Type B pancreatic cell (in vitro differentiated cells): Measurements from ENCODE around the gene PITRM1. TPM values are rescaled to one million over a fixed set of nuclear protein-coding genes. Genes with fewer than 3 reads are reported as not detected.
A peak's percentile ranks its signal among the peaks of the same experiment; 100 is the strongest.

Source experiments
- DNase-seq: peaks from one replicate; pipeline ENCODE4 v3.0.0; 2021; ENCODE audit warnings: mixed read lengths; ENCODE audit not compliant: unreplicated experiment; ENCODE audit errors: extremely low spot score
- H3K27ac Mint-ChIP-seq: 2 replicates; pipeline ENCODE4 v1.8.0; 2021; ENCODE audit warnings: mild to moderate bottlenecking, mixed read lengths
- H3K27me3 Mint-ChIP-seq: 2 replicates; pipeline ENCODE4 v1.8.0; 2021; ENCODE audit warnings: mixed read lengths
- H3K36me3 Mint-ChIP-seq: 2 replicates; pipeline ENCODE4 v1.8.0; 2021; ENCODE audit warnings: mixed read lengths
- H3K4me1 Mint-ChIP-seq: one replicate; pipeline ENCODE4 v1.8.0; 2021; ENCODE audit warnings: mixed read lengths; ENCODE audit not compliant: unreplicated experiment
- H3K4me3 Mint-ChIP-seq: 2 replicates; pipeline ENCODE4 v1.8.0; 2021; ENCODE audit warnings: mild to moderate bottlenecking, mixed read lengths
- H3K9me3 Mint-ChIP-seq: 2 replicates; pipeline ENCODE4 v1.8.0; 2021; ENCODE audit warnings: mixed read lengths
- total RNA-seq: library from RNA; stranded (reverse); gene quantifications from 2 replicates; pipeline ENCODE4 v1.2.1, GENCODE V29; 2021; ENCODE audit warnings: low replicate concordance
- TF ChIP-seq, protein P1 (sequence below): fragments of 200-600 bp; sonication (generic); conservative IDR thresholded peaks from 2 replicates; pipeline ENCODE4 v1.5.0; 2021; ENCODE audit warnings: antibody characterized with exemption, mild to moderate bottlenecking

PITRM1 gene
- total RNA-seq, 1 donor from 2014 or later = 62.3 TPM

DNA sequence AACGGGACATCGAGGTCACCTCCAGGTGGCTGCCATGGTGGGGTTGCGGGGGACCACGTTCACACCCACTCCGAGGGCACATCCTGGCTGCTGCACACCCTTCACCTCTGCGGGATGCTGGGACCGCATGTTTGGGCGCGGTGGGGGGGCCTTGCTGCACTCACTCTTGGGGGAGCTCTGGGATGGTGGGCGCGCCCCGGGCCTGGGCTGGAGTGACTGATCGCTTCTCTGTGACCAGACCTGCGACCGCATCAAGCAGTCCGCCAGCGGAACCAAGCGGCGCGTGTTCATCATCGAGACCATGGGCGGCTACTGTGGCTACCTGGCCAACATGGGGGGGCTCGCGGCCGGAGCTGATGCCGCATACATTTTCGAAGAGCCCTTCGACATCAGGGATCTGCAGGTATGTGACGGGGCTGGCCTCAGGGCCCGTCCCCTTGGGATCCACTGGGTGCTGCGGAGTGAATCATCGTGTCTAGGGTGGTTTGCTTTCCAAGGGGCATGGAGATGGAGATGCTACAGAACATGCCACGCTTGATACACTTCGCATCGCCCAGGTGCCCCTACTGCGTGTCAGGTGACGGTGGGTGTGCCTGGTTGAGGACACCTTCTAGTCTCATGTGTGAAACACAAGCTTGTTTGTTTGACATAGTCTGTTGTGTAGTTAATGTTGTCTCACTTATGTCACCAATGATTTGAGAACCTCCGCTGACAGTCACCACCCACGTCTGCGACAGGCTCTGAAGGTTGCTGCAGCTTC is 42.8 kb downstream of the PITRM1 start:
- no peak overlapping the region for H3K4me3 Mint-ChIP-seq
- H3K27ac Mint-ChIP-seq = no peak overlapping the region
- no peaks in the 10 kb centered on the region for H3K27me3 Mint-ChIP-seq
- peaks cover 18% of the 10 kb centered on the region for H3K4me1 Mint-ChIP-seq
- H3K9me3 Mint-ChIP-seq = no peaks in the 10 kb centered on the region
- H3K36me3 Mint-ChIP-seq = peaks cover 33% of the 10 kb centered on the region
- DNase-seq = no peak
- TF ChIP-seq, protein P1, sequence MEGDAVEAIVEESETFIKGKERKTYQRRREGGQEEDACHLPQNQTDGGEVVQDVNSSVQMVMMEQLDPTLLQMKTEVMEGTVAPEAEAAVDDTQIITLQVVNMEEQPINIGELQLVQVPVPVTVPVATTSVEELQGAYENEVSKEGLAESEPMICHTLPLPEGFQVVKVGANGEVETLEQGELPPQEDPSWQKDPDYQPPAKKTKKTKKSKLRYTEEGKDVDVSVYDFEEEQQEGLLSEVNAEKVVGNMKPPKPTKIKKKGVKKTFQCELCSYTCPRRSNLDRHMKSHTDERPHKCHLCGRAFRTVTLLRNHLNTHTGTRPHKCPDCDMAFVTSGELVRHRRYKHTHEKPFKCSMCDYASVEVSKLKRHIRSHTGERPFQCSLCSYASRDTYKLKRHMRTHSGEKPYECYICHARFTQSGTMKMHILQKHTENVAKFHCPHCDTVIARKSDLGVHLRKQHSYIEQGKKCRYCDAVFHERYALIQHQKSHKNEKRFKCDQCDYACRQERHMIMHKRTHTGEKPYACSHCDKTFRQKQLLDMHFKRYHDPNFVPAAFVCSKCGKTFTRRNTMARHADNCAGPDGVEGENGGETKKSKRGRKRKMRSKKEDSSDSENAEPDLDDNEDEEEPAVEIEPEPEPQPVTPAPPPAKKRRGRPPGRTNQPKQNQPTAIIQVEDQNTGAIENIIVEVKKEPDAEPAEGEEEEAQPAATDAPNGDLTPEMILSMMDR = no peak

DNA sequence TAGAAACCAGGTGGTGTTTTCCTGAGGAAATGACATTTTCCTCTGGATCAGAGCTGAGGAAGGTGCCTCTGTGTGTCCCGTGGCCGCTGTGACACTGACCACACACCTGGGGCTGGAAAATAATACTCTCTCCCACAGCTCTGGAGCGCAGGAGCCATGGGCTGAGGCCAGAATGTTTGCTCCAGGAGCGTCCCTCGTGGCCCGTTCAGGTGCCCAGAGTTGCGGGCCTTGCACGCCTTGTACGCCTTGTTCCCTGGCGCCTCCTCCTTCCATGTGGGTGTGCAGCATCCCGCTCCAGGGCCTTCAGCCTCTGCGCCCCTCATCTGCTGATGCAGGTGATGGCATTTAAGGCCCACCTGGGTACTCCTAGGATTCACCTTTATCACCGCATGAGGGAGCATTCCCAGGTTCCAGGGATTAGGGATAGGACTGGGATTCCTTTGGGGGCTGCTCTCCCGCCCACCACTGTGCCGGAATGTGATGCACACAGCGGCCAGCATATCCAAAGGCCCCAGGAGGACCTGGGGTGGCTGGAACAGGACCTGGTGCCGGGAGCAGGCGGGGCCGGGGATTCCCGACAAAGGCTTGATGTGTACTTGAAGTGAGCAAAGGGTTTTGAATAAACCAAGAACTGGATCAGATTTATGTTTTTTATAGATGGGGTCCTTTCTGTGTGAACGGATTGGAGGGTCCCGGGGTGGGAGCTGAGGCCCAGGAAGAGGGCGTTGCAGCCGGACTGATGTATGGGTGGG is 44.0 kb downstream of the PITRM1 start:
- no peak for DNase-seq
- H3K27me3 Mint-ChIP-seq = no peaks in the 10 kb centered on the region
- TF ChIP-seq, protein P1 = no peak
- peaks cover 18% of the 10 kb centered on the region for H3K4me1 Mint-ChIP-seq
- H3K36me3 Mint-ChIP-seq = peaks cover 23% of the 10 kb centered on the region
- no peaks in the 10 kb centered on the region for H3K9me3 Mint-ChIP-seq
- H3K4me3 Mint-ChIP-seq = no peak overlapping the region
- no peak overlapping the region for H3K27ac Mint-ChIP-seq

DNA sequence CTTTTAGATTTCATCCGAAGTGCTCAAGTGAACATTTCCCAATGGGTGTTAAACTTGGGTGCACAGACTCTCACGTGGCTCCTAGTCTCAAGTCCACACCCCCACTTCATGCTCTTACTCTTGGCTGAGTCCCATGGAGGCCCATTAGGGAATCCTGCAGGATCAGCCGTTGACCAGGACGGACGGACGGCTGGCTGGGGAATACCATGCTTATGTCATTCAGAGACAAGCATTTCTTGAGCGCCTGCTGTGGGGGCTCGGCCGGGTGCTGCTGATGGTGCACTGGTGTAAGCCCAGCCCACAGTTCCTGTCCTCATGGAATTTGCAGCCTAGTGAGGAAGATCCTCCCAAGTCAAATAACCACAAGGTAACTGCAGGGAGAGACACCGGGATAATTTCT is 44.7 kb downstream of the PITRM1 start:
- no peaks in the 10 kb centered on the region for H3K9me3 Mint-ChIP-seq
- H3K4me3 Mint-ChIP-seq = peak overlapping the region; percentile 17
- TF ChIP-seq, protein P1 = no peak
- peaks cover 18% of the 10 kb centered on the region for H3K4me1 Mint-ChIP-seq
- H3K27me3 Mint-ChIP-seq = no peaks in the 10 kb centered on the region
- DNase-seq = no peak
- no peak overlapping the region for H3K27ac Mint-ChIP-seq
- peaks cover 25% of the 10 kb centered on the region for H3K36me3 Mint-ChIP-seq

DNA sequence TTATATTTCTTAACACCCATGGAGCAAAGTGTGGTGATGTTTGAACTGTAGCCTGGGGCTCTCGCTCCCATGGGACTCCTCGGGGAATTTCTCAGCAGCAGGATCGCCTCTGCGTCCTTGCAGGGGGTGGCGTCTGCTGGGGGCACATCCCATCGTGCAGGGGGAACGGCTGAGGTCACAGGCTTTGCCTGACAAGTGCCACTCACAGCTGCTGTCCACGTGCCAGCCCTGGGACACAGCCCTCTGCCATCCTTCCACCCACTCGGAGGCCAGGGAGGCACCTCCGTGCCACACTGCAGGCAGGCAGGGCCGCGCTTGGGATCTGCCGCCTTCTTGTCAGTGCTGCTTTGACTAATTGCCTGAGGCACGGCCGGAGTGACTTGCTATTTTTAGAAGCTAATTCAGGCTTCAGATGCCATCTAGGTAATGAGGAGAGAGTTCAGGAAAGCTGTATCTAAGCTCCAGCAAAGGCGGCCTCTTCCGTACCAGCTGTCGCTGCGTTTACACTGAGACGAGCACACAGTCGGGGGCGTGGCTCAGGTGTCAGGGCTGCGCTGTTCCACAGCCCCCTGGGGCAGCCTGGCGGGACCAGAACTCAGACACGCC is 45.7 kb downstream of the PITRM1 start:
- no peak for DNase-seq
- H3K27ac Mint-ChIP-seq = peak overlapping the region; percentile 48

DNA sequence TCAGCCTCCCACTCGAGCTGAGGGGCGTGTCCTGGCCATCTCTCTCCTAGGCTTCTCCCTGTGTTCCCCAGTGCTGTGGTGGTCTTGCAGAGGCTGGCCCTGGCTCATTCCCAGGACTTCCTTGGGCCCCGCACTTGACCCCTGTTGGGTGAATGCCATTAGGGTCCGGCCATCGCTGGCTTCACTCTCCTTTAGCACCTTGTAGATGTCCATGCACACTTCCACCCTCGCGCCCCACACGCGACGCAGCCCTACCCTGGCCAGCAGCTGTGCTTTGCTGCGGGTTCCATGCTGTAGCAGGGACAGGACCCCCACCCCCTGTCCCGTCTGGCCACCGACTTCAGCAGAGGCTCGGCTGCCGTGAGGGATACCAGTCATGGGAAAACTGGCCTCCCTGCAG is 46.3 kb downstream of the PITRM1 start:
- H3K9me3 Mint-ChIP-seq = no peaks in the 10 kb centered on the region
- no peak overlapping the region for H3K4me3 Mint-ChIP-seq
- peaks cover 18% of the 10 kb centered on the region for H3K4me1 Mint-ChIP-seq
- no peak for DNase-seq
- peaks cover 17% of the 10 kb centered on the region for H3K36me3 Mint-ChIP-seq
- TF ChIP-seq, protein P1 = no peak
- no peaks in the 10 kb centered on the region for H3K27me3 Mint-ChIP-seq
- H3K27ac Mint-ChIP-seq = peak overlapping the region; percentile 48

More for the DNA sequence above, 45.7 kb downstream of the PITRM1 start:
- Mint-ChIP-seq H3K9me3 (no peaks in the 10 kb centered on the region), H3K27me3 (no peaks in the 10 kb centered on the region), H3K4me1 (peaks cover 18% of the 10 kb centered on the region), H3K36me3 (peaks cover 18% of the 10 kb centered on the region), H3K4me3 (peak overlapping the region; percentile 20)
- TF ChIP-seq, protein P1 = no peak
